Mesenchymal stem cell (in vitro differentiated cells and primary cell): ENCODE results near the gene DLX5.

ENCODE experiments used
- DNase-seq: peaks from one replicate; pipeline ENCODE4 v3.0.0-alpha.2; 2013
- H2AFZ ChIP-seq: one replicate; pipeline ENCODE4 v1.6.1; 2013; ENCODE audit warnings: low read depth, mild to moderate bottlenecking, control low read depth, inconsistent platforms, low read length, moderate library complexity
- H2AK5ac ChIP-seq: 2 replicates; pipeline ENCODE4 v1.6.1; 2013; ENCODE audit warnings: low read length, moderate library complexity, mild to moderate bottlenecking, inconsistent platforms; ENCODE audit not compliant: severe bottlenecking
- H2BK120ac ChIP-seq: one replicate; pipeline ENCODE4 v1.6.1; 2013; ENCODE audit warnings: low read depth, mild to moderate bottlenecking, inconsistent platforms, low read length, moderate library complexity
- H2BK12ac ChIP-seq, 2 experiments: one replicate each; pipeline ENCODE4 v1.6.1; 2013; ENCODE audit warnings: inconsistent platforms in 2 of 2, low read length in 2 of 2, mild to moderate bottlenecking in 2 of 2, moderate library complexity in 2 of 2, control low read depth in 1 of 2
- H2BK15ac ChIP-seq: one replicate; pipeline ENCODE4 v1.6.1; 2013; ENCODE audit warnings: mild to moderate bottlenecking, low read depth, inconsistent platforms; ENCODE audit not compliant: poor library complexity, severe bottlenecking
- H2BK5ac ChIP-seq: 2 replicates; pipeline ENCODE4 v1.6.1; 2013; ENCODE audit warnings: low read depth, mild to moderate bottlenecking, low read length, control low read depth, inconsistent platforms; ENCODE audit not compliant: poor library complexity, severe bottlenecking
- H3K14ac ChIP-seq, 2 experiments: one replicate each; pipeline ENCODE4 v1.6.1; 2013; ENCODE audit warnings: inconsistent platforms in 2 of 2, low read length in 2 of 2, control low read depth in 1 of 2, mild to moderate bottlenecking in 1 of 2, moderate library complexity in 1 of 2
- H3K18ac ChIP-seq, 2 experiments: one replicate each; pipeline ENCODE4 v1.6.1; 2013; ENCODE audit warnings: inconsistent platforms in 2 of 2, low read length in 2 of 2, control low read depth in 1 of 2, low read depth in 1 of 2, mild to moderate bottlenecking in 1 of 2
- H3K23ac ChIP-seq, 2 experiments: one replicate each; pipeline ENCODE4 v1.6.1; 2013; ENCODE audit warnings: inconsistent platforms in 2 of 2, low read length in 2 of 2, mild to moderate bottlenecking in 2 of 2, moderate library complexity in 2 of 2, control low read depth in 1 of 2
- H3K27ac ChIP-seq: 2 replicates; pipeline ENCODE4 v1.5.1; 2013; ENCODE audit warnings: mild to moderate bottlenecking, moderate library complexity, low read length, control low read depth, inconsistent platforms; ENCODE audit not compliant: poor library complexity, severe bottlenecking
- H3K27me3 ChIP-seq, 2 experiments: 2 replicates each; pipeline versions ENCODE4 v1.6.1 to v1.7.0; 2013; ENCODE audit warnings: low read length in 2 of 2, mild to moderate bottlenecking in 2 of 2, moderate library complexity in 2 of 2, control low read depth in 1 of 2, inconsistent platforms in 1 of 2; ENCODE audit not compliant: control insufficient read depth in 1 of 2, insufficient read depth in 1 of 2
- H3K36me3 ChIP-seq, 2 experiments: 2 replicates each; pipeline versions ENCODE4 v1.6.1 to v1.7.0; 2013; ENCODE audit warnings: low read length in 2 of 2, control low read depth in 1 of 2, inconsistent platforms in 1 of 2, low read depth in 1 of 2, mild to moderate bottlenecking in 1 of 2; ENCODE audit not compliant: insufficient read depth in 2 of 2, control insufficient read depth in 1 of 2
- H3K4ac ChIP-seq, 2 experiments: one replicate each; pipeline ENCODE4 v1.6.1; 2013; ENCODE audit warnings: inconsistent platforms in 2 of 2, low read length in 2 of 2, mild to moderate bottlenecking in 2 of 2, moderate library complexity in 2 of 2, control low read depth in 1 of 2, low read depth in 1 of 2
- H3K4me1 ChIP-seq: 2 replicates; pipeline ENCODE4 v1.6.1; 2013; ENCODE audit warnings: low read depth, low read length, control low read depth; ENCODE audit not compliant: control insufficient read depth, insufficient read depth
- H3K4me2 ChIP-seq: 2 replicates; pipeline ENCODE4 v1.6.1; 2013; ENCODE audit warnings: low read length, mild to moderate bottlenecking, inconsistent platforms; ENCODE audit not compliant: poor library complexity, severe bottlenecking
- H3K4me3 ChIP-seq, 2 experiments: 2 replicates each; pipeline versions ENCODE4 v1.5.1 to v1.7.0; 2013; ENCODE audit warnings: low read length in 2 of 2, mild to moderate bottlenecking in 2 of 2, control low read depth in 1 of 2, low read depth in 1 of 2; ENCODE audit not compliant: insufficient read depth in 1 of 2
- H3K79me1 ChIP-seq: replicated peaks from 2 replicates; pipeline ENCODE4 v1.6.1; 2013; ENCODE audit warnings: mild to moderate bottlenecking, control low read depth, low read length, inconsistent platforms; ENCODE audit not compliant: poor library complexity, severe bottlenecking
- H3K9ac ChIP-seq: 2 replicates; pipeline ENCODE4 v1.7.0; 2013; ENCODE audit warnings: mild to moderate bottlenecking, low read length, moderate library complexity
- H3K9me3 ChIP-seq: 2 replicates; pipeline ENCODE4 v1.7.0; 2013; ENCODE audit warnings: mild to moderate bottlenecking, low read length; ENCODE audit not compliant: control insufficient read depth
- H4K8ac ChIP-seq: one replicate; pipeline ENCODE4 v1.6.1; 2013; ENCODE audit warnings: inconsistent platforms, mild to moderate bottlenecking, low read length, moderate library complexity
- H4K91ac ChIP-seq: one replicate; pipeline ENCODE4 v1.6.1; 2013; ENCODE audit warnings: mild to moderate bottlenecking, low read length, inconsistent platforms
- WGBS: methylation state at CpG from one replicate; pipeline ENCODE4 v1.1.7; 2013; ENCODE audit warnings: mixed read lengths; 5-methylcytosine and 5-hydroxymethylcytosine counted together

Gene DLX5

DNA sequence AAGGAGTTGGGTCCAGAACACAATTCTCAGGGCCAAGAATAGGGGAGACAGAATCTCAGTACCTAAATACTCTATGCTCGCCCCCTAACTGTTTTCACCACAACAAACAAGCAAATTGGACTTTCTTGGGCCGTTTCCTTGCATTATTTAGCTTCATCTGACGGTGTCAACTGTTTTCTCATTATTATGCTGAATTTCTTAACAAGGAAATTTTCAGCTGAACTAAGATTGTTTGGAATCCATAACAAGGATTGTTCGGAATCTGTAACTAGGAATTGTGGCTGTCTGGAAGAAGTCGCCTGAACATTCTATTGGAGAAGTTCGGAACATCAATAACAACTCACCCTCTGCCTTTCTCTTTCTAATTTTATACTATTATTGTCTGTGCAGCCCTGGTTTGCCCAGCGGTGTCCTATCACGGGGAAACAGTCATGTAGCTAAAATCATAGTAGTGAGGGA, 34.7 kb downstream of the DLX5 start:
- Histone ChIP-seq H3K4me2 (no peak overlapping the region), H2AFZ (no peak overlapping the region), H3K23ac (no peak overlapping the region), H3K4me1 (no peaks in the 10 kb centered on the region), H2BK15ac (no peak overlapping the region), H3K9ac (no peak overlapping the region), H3K27me3 (peaks cover 57 to 83% of the 10 kb centered on the region in 2 experiments), H2BK120ac (no peak overlapping the region), H3K14ac (no peak overlapping the region), H2BK5ac (no peak overlapping the region), H3K9me3 (peaks cover 9% of the 10 kb centered on the region), H3K36me3 (no peaks in the 10 kb centered on the region), H2AK5ac (no peak overlapping the region), H3K27ac (no peak overlapping the region), H3K4me3 (no peak overlapping the region), H2BK12ac (no peak overlapping the region), H4K8ac (no peak overlapping the region), H3K18ac (no peak overlapping the region), H3K4ac (no peak overlapping the region), H3K79me1 (no peaks in the 10 kb centered on the region), H4K91ac (no peak overlapping the region)
- DNase-seq, result no peak
- WGBS, result 0% methylated on average over 1 of the region's 8 CpGs

DNA sequence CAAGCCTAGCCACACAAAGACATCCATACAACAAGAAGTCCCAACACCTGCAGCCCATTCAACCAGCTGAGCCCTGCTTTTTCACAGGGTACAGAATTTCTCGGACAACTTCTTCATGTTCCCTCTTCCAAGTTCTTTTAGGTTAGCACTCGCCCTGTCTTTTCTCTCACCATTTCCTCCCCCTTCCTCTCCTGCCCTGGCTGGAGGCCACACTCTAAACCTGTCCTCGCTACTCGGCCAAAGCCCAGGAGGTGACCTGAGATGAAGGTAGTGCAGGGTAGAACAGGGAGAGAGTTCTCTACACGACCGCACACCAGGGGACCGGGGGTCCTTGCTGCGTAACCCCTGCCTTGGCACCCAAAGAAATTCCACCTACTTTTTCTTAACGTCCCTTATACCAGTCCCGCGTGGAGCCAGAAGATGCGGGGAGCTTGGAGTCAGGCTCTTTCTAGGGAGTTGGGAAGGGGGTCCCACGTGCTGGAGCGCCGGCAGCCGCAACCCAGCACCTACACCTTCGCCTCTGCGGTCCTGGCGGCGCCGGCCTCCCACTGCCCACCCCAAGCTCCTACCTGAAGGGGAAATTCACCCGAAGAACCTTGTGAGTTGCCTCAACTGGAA, 35.3 kb downstream of the DLX5 start:
- no peak for DNase-seq
- H4K8ac ChIP-seq, result no peak overlapping the region

DNA sequence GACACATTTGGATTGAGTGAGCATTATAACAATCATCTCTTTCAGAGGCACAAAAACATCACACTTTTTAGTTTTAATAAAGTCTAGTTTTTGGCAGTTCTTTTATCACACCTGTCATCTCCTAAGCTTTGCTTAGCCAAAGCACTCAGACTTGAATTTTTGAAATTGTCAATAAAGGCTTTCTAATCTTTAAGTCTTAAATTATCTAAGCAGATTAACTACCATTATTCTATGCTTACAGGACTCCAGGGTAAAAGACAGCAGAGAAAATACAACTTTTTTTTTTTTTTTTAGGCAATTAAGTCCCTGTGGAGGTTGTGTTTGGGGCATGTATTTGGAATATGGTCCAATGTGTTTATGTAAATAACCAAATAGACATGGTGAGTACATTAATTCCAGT, 36.9 kb downstream of the DLX5 start:
- Histone ChIP-seq H2AK5ac (no peak overlapping the region), H2BK15ac (no peak overlapping the region), H3K9me3 (no peaks in the 10 kb centered on the region), H2AFZ (no peak overlapping the region), H3K4me1 (no peaks in the 10 kb centered on the region), H3K18ac (no peak overlapping the region), H2BK12ac (no peak overlapping the region), H3K79me1 (no peaks in the 10 kb centered on the region), H3K23ac (no peak overlapping the region), H3K14ac (no peak overlapping the region), H4K91ac (no peak overlapping the region), H3K27me3 (peaks cover 39 to 62% of the 10 kb centered on the region in 2 experiments), H3K36me3 (no peaks in the 10 kb centered on the region), H2BK120ac (no peak overlapping the region), H3K4ac (no peak overlapping the region), H3K4me3 (no peak overlapping the region), H3K4me2 (no peak overlapping the region), H2BK5ac (no peak overlapping the region), H3K27ac (no peak overlapping the region), H3K9ac (no peak overlapping the region), H4K8ac (no peak overlapping the region)
- no peak for DNase-seq

More for the DNA sequence above, 35.3 kb downstream of the DLX5 start:
- peaks cover 9% of the 10 kb centered on the region for H3K9me3 ChIP-seq
- no peak overlapping the region for H3K9ac ChIP-seq
- H3K14ac ChIP-seq, result no peak overlapping the region
- H3K4ac ChIP-seq, result no peak overlapping the region
- H2BK12ac ChIP-seq, result no peak overlapping the region
- H3K18ac ChIP-seq, result no peak overlapping the region
- no peak overlapping the region for H3K4me2 ChIP-seq
- H3K23ac ChIP-seq, result no peak overlapping the region
- no peak overlapping the region for H2BK15ac ChIP-seq
- no peak overlapping the region for H2BK120ac ChIP-seq
- H2AFZ ChIP-seq, result no peak overlapping the region
- WGBS, result under 1% methylated on average over 16 of the region's 22 CpGs
- no peak overlapping the region for H2BK5ac ChIP-seq
- H3K4me1 ChIP-seq, result no peaks in the 10 kb centered on the region
- H3K27me3 ChIP-seq, result peaks cover 55 to 78% of the 10 kb centered on the region in 2 experiments
- no peak overlapping the region for H4K91ac ChIP-seq
- no peaks in the 10 kb centered on the region for H3K79me1 ChIP-seq
- no peak overlapping the region for H2AK5ac ChIP-seq
- H3K27ac ChIP-seq, result no peak overlapping the region
- H3K36me3 ChIP-seq, result no peaks in the 10 kb centered on the region
- no peak overlapping the region for H3K4me3 ChIP-seq

DNA sequence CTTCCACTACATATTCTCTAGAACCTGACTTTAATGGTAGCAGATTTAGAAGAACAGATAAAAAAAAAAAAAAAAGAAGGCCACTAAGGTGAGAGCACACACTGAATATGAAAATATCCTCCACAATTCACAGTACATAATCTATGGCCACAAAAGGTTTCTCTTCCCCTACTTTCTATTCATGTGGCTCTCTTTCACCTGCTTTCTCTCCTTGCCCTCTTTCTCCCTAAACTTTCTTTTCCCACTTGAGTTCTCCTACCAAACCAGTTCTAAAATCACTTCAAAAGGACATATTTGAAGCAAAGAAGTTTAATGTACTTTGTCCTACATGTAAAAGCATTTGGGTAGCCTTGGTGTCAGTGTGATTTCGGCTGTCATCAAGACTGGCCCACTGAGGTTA, 37.7 kb downstream of the DLX5 start:
- Histone ChIP-seq H3K27me3 (peaks cover 31 to 53% of the 10 kb centered on the region in 2 experiments), H3K23ac (no peak overlapping the region), H2BK5ac (no peak overlapping the region), H2AFZ (no peak overlapping the region), H3K14ac (no peak overlapping the region), H3K36me3 (no peaks in the 10 kb centered on the region), H3K4me1 (no peaks in the 10 kb centered on the region), H3K18ac (no peak overlapping the region), H2BK12ac (no peak overlapping the region), H3K4me3 (no peak overlapping the region), H3K4me2 (no peak overlapping the region), H3K27ac (no peak overlapping the region), H2BK15ac (no peak overlapping the region), H3K79me1 (no peaks in the 10 kb centered on the region), H2AK5ac (no peak overlapping the region), H3K9ac (no peak overlapping the region), H3K9me3 (no peaks in the 10 kb centered on the region), H4K8ac (no peak overlapping the region), H2BK120ac (no peak overlapping the region), H3K4ac (no peak overlapping the region), H4K91ac (no peak overlapping the region)
- no peak for DNase-seq
- no CpG with 5 or more reads among the region's 1 CpG for WGBS
